HPDE6-E6E7 (cell line): ENCODE measurements around the gene TSPAN18.

Experiments
- DNase-seq: peaks from one replicate; pipeline ENCODE4 v3.0.0; 2011; ENCODE audit warnings: missing footprints; ENCODE audit errors: extremely low spot score

TSPAN18 gene

GRCh38 chr11:44979543-44980399 lies 253.0 kb downstream of the TSPAN18 start:
- peak; percentile 91 for DNase-seq

GRCh38 chr11:44980533-44981427 lies 254.0 kb downstream of the TSPAN18 start:
- no peak for DNase-seq
